ENCODE measurements around the gene TAF4.

TAF4 gene

DNA sequence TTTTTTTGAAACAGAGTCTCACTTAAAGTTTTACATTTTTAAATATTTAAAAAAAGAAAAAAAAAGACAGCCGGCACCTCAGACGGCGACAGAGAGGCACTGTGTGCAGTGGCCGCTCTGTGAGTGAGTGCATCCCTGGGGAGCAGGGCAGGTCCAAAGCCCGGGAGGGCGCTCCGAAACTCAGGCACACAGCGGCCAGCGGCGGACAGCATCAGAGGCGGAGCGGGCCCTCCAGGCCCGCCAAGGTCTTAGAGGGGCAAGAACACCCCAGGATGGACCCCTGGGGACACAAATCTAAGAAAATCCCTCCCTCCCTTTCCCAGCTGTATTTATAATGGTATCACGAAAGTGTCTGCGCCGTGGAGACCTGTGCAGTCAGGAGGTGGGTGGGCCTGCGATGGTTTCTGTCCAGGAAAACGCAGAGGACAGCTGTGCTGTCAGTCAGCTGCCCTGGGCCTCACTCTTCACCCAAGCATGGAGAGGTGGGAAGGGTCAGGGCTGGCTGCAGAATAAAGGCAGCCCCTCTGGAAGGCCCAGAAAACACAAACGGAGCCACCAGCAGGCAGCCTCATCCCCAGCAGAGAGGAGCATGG is 43.8 kb downstream of the TAF4 start:
- no peak for TF ChIP-seq CTCF (conservative IDR thresholded peaks at IDR 0.05; ENCODE audit: control insufficient read depth, insufficient read depth, low read depth, low read length)
- DNase-seq (ENCODE audit: low read depth), result no peak
- no peak overlapping the region for H3K4me3 ChIP-seq (ENCODE audit: control insufficient read depth, low read depth, low read length)

GRCh38 chr20:62020935-62021701 is 44.6 kb downstream of the TAF4 start:
- H3K4me3 ChIP-seq (ENCODE audit: control insufficient read depth, low read depth, low read length), result no peak overlapping the region
- no peak for TF ChIP-seq CTCF (conservative IDR thresholded peaks at IDR 0.05; ENCODE audit: control insufficient read depth, insufficient read depth, low read depth, low read length)
- DNase-seq (ENCODE audit: low read depth), result peak; percentile 66

- no peak overlapping the region for H3K4me3 ChIP-seq (ENCODE audit: control insufficient read depth, low read depth, low read length)
- DNase-seq (ENCODE audit: low read depth), result no peak
- no peak for TF ChIP-seq CTCF (conservative IDR thresholded peaks at IDR 0.05; ENCODE audit: control insufficient read depth, insufficient read depth, low read depth, low read length)
Measured at GRCh38 chr20:62019881-62020492, 45.7 kb downstream of the TAF4 start.

- DNase-seq (ENCODE audit: low read depth), result no peak
- TF ChIP-seq CTCF (conservative IDR thresholded peaks at IDR 0.05; ENCODE audit: control insufficient read depth, insufficient read depth, low read depth, low read length), result no peak
- H3K4me3 ChIP-seq (ENCODE audit: control insufficient read depth, low read depth, low read length), result no peak overlapping the region
Measured at GRCh38 chr20:62019144-62019805, 46.4 kb downstream of the TAF4 start.

DNA sequence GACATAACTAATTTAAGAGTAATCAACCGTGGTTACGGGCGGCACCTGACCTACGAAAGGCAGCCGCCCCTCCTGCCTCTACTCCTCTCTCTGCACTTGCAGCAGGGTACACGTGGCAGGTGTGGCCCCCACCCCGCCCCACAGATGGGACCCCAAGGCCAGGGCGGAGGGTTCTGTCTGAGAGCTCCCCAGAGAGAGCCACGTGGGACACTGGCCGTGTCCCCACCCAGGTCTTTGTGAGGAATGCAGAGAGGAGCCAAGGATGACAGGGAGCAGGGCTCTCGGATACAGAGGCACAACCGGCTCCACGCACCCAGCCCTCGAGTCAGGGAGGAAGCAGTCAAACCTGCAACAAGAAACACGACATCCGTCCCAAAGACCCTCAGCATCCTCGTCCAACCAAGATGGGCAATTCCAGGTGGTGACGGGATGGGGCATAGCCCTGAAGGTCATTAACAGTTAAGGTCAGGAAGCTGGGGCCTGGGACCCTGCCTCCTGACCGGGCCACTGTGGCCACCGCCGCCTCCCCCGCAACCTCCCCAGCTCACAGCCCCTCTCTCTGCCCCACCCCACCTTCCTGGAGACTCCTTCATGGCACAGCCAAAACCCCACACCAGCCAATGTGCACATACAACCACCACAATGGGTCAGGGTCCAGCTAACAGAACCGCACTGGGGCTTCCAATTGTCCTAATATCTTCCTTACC is 47.1 kb downstream of the TAF4 start:
- H3K4me3 ChIP-seq (ENCODE audit: control insufficient read depth, low read depth, low read length), result no peak overlapping the region
- no peak for DNase-seq (ENCODE audit: low read depth)
- TF ChIP-seq CTCF (conservative IDR thresholded peaks at IDR 0.05; ENCODE audit: control insufficient read depth, insufficient read depth, low read depth, low read length), result no peak

All from fibroblast of mammary gland (primary cell).